ELR (cell line): Measurements from ENCODE around the gene TOR1A.
A peak's percentile ranks its signal among the peaks of the same experiment; 100 is the strongest.
"Not testable (repeated sequence)": the region's sequence is repeated elsewhere in the genome, so short reads cannot be mapped to it uniquely, and the experiment has no call there.

Experiments used
- DNase-seq: peaks from one replicate; pipeline ENCODE4 v3.0.0-alpha.2; 2015; ENCODE audit warnings: low read depth

Gene TOR1A

GRCh38 chr9:129822898-129823541 is 916 bp downstream of the TOR1A start:
- peak; percentile 67 for DNase-seq

GRCh38 chr9:129816501-129817435 is 7.2 kb downstream of the TOR1A start:
- no peak for DNase-seq

DNA sequence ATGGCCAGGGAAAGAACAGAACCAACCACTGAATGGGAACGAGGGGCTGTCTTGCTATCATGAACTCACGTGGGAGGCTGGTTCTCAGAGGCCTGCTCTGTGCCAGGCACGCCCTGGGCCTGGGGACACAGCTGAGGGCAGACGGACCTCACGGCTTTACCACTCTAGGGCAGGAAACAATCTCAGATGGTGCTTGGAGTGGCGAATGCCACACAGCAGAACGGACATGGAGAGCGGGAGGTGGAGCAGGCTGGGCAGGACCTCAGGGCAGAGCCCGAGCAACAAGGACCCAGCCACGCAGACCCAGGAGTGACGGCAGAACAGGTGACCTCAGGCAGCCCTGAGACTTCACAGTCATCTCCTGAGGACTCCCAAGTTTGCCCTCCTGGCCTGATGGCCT is 8.7 kb downstream of the TOR1A start:
- no peak for DNase-seq

GRCh38 chr9:129814432-129815223 is 9.3 kb downstream of the TOR1A start:
- no peak for DNase-seq

DNA sequence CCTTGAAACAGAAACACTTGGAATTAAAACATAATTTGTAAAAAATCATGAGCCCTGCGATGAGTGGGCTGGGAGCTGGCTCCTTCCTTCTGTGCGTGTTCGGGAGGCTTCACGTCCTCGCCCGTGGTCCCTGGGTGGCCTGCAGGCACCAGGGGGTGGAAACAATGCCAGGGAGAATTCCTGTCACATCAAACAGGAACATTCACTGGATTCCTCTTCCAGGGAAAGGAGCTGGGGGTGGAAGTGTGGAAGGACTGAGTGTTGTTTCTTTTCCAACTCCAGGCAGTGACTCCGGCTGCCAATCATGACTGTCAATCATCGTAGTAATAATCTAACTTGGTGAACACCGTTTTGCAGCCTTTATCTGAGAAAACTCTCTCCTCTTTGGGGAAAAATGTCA is 10.3 kb downstream of the TOR1A start:
- no peak for DNase-seq

DNA sequence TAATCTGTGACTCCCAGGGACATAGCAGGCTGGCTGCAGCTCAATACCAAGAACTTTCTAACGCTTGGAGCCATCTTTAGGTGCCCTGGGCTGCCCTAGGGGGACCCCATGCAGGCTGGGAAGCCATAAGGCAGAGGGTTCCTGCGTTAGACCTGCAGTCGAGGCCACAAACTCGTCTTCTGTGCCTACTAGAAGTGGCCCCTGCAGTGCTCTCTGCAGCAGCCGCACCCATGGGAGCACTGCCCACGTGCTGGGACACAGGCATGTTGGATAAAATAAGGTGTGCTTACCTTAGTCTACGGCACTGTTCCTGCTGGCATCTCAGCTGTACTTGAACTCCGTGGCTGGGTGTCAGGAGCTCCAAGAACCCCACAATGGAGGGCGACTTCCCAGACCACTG is 11.6 kb downstream of the TOR1A start:
- DNase-seq: no peak

GRCh38 chr9:129811967-129812363 is 12.0 kb downstream of the TOR1A start:
- no peak for DNase-seq

DNA sequence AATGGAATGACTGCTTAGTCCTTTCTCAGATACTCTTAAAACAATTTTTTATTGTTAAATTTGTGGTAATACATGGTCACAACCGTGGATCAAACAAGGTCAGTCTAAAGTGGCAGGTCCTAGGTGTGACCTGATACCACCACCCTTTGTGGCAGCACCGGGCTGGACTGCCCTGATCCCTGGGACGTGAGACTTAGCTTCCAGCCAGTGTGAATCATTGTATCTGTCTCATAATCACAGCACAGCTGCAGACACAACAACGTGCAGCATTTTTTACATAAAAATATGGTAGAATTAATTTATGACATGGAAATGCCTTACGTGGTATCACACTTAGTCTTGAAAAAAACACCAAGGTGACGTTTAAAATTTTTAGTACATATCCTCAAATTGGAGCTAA is 13.1 kb downstream of the TOR1A start:
- DNase-seq: no peak

DNA sequence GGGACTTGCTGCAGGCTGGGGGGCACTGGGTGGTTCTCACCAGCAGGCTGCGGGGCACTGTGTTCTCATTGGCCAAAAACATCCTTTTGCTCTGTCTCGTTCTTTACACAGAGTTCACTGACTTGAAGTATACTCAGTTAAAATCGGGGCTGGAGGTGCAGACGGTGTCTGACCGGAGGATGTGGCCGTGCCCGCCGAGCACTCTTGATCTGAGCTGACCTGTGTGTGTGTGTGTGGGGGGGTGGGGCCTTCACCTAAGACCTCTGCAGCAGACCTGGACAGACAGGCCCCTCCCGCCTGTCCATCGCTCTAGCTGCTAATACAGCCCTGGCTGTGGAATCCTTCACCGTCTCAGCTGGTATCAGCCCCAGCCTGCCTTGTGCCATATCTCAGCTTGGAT is 13.8 kb downstream of the TOR1A start:
- DNase-seq: no peak

DNA sequence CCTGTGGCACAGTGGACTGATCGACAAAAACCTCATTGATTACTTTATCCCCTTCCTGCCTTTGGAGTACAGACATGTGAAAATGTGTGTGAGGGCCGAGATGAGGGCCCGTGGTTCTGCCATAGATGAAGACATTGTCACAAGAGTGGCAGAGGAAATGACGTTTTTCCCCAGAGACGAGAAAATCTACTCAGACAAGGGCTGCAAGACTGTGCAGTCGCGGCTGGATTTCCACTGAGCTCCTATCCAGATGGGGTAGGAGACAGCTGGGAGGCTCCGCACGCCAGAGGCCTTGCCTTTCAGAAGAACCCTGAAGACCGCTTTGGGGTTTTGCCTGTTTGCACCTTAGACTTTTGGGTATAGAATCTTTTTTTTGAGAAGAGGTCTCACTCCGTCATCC is 14.6 kb downstream of the TOR1A start:
- no peak for DNase-seq

- DNase-seq: no peak
Observed at GRCh38 chr9:129806061-129806460, 17.9 kb downstream of the TOR1A start.

DNA sequence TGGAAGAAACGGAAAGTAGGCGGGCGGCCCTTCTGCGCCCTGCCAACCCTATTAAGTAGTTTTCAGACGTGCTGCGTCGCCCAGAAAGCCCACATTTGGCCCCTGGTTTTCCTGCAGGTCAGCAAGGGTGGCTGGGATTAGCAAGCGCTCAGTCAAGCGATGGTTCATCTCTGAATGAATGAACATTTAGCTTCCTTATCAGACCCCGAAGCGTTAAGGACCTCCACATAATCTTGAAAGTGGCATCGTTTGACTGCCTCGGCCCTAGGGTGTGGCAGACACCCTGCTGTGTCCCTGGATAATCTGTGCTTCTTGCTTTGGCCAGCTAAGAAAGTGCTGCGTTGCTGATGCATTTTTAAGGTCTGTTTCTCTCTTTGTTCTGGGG is 20.3 kb downstream of the TOR1A start:
- no peak for DNase-seq

DNA sequence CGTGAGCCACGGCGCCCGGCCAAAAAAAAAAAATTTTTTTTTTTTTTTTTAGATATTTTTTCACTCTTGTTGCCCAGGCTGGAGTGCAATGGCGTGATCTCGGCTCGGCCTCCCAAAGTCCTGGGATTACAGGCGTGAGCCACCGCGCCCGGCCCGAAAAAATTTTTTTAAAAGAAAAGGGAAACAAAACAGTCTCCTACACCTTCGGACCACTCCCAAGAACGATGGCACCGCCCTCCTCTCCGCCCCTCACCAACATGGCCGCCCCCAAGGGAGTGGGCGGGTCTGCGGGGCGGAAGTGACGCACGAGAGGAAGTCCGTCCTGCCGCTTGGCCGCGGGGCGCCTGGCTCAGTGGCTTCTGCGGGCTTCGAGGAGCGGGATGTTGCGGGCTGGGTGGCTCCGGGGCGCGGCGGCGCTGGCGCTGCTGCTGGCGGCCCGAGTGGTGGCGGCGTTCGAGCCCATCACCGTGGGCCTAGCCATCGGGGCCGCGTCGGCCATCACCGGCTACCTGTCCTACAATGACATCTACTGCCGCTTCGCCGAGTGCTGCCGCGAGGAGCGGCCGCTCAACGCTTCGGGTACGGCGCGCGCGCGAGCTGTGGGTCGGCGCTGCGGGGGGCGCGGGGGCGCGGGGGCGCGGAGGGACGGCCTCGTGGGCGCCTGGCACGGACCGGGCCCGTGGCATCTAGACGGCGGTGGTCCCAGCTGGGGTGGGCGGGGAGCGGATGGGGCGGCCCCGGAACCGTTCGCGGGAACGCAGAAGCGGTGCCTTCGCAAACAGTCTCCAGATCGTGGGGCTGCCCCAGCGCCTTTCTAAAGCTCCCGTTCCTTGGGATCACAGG is 20.9 kb downstream of the TOR1A start, which contains the start of gene TOR1B:
Gene TOR1B, plus strand, starts transcription at position 352 of the 843 bp plus-strand sequence. Its CDS starts 29 bp downstream, at position 381.
- peak; percentile 95 for DNase-seq

DNA sequence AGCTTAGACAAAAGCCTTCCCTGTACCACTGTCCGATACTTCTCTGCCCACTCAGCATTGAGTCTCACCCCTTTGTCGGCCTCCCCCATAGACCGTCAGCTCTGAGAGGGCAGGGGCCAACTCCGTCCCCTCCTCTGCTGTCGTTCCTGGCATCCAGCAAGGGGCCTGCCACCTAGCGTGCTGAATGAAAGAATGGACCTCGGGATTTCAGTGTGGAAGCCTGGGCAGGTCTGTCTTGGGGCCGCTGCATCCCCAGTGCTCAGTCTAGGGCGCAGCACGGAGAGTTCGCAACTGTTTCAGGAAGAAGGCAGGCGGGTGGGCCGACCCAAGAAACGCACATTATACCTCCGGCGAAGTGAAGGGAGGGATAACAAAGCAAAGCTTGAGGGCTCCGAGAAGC is 22.4 kb downstream of the TOR1A start:
- DNase-seq: no peak

DNA sequence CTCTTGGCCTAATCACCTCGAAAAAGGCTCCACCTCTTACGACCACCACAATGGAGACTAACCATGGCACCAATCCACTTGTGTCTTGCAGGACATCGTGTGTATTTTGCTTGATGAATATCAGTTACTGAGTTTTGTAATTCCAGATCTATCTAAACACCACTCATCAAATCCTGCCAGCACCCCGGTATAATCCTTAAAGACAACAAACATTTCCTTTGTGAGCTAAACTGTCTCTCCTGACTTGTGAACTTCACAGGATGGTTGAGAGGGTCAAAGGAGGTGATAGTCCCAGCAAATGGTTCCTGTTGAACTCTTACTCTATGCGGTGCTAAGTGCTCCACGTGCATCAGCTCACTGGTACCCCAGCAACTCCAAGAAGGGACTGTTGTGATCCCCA is 25.0 kb downstream of the TOR1A start:
- DNase-seq: no peak

DNA sequence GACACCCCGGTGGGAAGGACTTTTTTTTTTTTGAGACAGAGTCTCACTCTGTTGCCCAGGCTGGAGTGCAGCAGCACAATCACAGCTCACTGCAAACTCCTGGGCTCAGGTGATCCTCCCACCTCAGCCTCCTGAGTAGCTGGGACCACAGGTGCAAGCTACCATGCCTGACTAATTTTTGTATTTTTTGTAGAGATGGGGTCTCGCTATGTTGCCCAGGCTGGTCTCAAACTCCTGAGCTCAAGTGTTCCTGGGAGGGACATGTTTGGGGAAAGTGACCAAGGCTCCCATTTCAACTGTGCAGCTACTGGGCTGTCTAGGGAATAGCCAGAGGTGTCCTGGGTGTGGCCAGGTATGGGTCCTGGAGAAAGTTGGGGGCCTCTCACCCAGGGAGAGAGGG is 27.9 kb downstream of the TOR1A start:
- DNase-seq: not testable (repeated sequence)

- DNase-seq: no peak
Observed at GRCh38 chr9:129794549-129794948, 29.4 kb downstream of the TOR1A start.

- DNase-seq: no peak
Observed at GRCh38 chr9:129786481-129786880, 37.5 kb downstream of the TOR1A start.

DNA sequence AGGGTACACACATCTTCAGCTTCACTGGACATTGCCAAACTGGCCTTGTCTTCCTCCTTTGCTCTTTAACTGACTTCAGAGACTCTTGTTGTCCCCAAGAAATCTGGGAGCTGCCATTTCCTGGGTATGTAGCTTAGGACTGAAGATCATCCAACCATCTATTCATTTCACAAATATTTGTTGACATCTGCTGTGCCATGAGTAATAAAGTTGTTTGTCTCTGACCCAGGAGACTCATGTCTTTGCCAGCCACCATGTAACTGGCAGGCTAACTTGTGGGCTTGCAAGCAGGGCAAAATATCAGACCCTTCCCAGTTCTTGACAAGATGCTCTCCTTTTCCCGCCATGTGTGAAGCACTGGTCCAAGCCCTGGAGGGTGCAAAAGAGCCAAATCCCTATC is 38.1 kb downstream of the TOR1A start:
- peak; percentile 36 for DNase-seq

DNA sequence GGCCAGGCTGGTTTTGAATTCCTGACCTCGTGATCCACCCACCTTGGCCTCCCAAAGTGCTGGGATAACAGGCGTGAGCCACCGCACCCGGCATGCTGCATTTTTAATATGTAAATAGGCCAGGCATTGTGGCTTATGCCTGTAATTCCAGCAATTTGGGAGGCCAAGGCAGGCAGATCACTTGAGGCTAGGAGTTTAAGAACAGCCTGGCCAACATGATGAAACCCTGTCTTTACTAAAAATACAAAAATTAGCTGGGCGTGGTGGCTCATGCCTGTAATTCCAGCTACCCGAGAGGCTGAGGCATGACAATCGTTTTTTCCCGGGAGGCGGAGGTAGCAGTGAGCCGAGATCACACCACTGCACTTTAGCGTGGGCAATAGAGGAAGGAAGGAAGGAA is 39.0 kb downstream of the TOR1A start:
- DNase-seq: not testable (repeated sequence)

DNA sequence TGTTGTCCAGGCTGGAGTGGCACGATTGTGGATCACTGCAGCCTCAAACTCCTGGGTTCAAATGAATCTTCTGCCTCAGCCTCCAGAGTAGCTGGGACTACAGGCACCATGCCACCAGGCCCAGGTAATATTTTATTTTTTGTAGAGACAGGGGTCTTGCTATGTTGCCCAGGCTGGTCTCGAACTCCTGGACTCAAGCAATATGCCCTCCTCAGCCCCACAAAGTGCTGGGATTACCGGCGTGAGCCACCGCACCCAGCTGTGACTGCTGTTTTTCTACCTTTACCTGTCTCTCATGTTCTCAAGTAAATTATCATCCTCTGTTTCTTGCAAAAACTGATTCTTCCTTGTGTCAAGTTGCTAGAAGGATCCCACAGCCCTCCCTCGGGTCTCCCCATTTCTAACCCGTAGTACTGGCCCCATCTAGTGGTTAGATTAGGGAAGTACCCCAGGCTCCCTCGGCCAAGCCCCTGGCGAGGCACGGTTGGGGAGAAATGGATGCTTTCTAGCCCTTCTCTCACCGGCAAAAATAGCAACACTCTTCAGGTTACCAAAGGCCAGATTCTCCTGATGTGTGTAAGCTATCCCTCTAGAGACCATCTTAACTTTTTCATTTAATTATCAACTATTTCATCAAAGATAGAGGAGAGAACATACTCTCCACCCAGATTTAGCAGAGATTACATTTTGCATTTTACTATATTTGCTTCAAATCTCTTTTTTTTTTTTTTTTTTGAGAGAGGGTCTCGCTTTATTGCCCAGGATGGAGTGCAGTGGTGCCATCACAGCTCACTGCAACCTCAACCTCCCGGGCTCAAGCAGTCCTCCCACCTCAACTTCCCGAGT is 40.2 kb downstream of the TOR1A start:
- DNase-seq: peak; percentile 85
